Left lobe of liver (tissue), 2 donors: Measurements from ENCODE around the gene SOWAHC. TPM values are rescaled to one million over a fixed set of nuclear protein-coding genes. Genes with fewer than 3 reads are reported as not detected.
"Not testable (repeated sequence)": the region's sequence is repeated elsewhere in the genome, so short reads cannot be mapped to it uniquely, and the experiment has no call there.

Experiments
- ATAC-seq: fragments of 200-7000 bp; cut with Tn5 transposase; one replicate; pipeline ENCODE4 v1.9.1; 2020; ENCODE audit warnings: mild to moderate bottlenecking, moderate library complexity
- DNase-seq: peaks from one replicate; pipeline ENCODE4 v3.0.0-alpha.2; 2020; ENCODE audit warnings: low spot score
- total RNA-seq: library from RNA; stranded (reverse); gene quantifications from one replicate; pipeline ENCODE4 v1.2.1, GENCODE V29; 2021
- donor health status: DM: no; HTN: no; CAD: no; lungs with moderate emphysema.
- donor health status: DM: no; HTN: yes; CAD: no.

The SOWAHC gene
- 21.3 TPM for total RNA-seq

DNA sequence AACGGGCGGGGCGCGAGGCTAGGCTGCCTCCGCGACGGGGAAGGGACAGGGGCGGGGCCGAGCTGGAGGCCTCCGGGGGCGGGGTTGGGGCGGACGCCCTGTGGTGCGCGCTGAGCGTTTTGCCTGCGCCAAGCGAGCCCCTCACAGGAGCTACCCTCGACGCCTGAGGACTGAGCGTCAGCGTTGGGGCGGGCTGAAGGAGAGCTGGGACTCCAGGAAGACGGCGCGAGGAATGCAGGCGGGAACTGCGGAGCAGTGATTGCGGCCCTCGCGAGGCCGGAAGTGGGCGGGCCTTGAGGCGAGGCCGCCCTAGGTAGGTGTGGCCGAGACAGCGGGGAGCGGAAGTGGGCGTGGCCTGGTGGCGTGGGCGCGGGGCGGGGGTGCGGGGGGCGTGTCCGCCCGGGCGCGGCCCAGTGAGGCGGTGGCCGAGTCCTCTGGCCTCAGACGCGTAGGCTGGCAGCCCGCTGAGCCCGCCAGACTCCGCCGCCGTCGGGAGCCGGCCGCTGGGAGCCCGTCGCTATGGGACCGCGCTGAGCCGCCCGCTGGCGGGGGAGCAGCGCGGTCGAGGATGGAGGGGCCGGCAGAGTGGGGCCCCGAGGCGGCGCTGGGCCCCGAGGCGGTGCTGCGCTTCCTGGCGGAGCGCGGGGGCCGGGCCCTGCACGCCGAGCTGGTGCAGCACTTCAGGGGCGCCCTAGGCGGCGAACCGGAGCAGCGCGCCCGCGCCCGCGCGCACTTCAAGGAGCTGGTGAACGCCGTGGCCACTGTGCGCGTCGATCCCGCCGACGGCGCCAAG is at the start of gene SOWAHC, which contains the start of gene SEPTIN10:
Gene SOWAHC (plus strand): TSS at position 443 of the 793 bp plus-strand sequence. CDS start 126 bp downstream, at position 569.
Gene SEPTIN10 (minus strand): TSS at position 45 of the 793 bp plus-strand sequence. CDS start 139 bp downstream, outside the sequence.
- ATAC-seq (peak; percentile 87), DNase-seq (peak; percentile 98)

DNA sequence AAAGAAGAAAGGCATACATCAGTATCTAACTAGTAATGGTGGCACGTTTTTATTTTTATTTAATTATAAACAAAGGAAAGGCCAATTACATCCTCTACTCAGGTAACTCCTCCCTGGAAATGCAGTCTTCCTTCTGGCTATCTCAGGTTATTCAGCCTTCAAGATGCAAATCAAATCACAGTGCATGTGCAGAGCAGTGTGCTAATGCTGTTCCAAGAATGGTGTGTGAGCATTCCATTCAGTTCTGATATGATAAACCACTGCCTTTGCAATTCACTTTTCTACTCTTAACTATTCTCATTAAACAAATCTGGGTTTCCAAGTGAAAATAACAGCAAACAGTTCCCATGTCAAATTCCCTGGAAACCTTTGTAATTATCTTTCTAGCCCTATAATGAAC is 38.8 kb upstream of the SOWAHC start:
- ATAC-seq = no peak
- no peak for DNase-seq

GRCh38 chr2:109577630-109578029 is 36.5 kb upstream of the SOWAHC start:
- ATAC-seq = not testable (repeated sequence)

DNA sequence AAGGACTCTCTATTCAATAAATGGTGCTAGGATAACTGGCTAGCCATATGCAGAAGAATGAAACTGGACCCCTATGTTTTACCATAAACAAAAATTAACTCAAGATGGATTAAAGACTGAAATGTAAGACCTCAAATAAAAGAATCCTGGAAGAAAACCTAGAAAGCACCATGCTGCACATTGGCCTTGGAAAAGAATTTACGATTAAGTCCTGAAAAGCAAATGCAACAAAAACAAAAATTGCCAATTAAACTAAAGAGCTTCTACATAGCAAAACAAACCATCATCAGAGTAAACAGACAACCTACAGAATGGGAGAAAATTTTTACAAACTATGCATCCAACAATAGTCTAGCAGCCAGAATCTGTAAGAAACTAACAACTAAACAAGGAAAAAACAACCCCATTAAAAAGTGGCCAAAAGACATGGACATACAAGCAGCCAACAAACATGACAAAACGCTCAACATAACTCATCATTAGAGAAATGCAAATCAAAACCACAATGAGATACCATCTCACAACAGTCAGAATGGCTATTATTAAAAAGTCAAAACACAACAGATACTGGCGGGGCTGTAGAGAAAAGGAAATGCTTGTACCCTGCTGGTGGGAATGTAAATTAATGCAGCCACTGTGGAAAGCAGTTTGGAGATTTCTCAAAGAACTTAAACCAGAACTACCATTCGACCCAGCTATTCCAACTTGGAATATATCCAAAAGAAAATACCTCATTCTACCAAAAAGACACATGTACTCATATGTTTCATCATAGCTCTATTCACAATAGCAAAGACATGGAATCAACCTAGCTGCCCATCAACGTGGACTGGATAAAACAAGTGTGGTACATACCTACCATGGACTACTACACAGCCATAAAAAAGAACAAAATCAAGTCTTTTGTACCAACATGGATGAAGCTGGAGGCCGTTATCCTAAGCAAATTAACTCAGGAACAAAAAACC is 31.0 kb upstream of the SOWAHC start:
- no peak for ATAC-seq

More at GRCh38 chr2:109577630-109578029, 36.5 kb upstream of the SOWAHC start:
- DNase-seq = not testable (repeated sequence)

GRCh38 chr2:109586687-109587086 is 27.5 kb upstream of the SOWAHC start:
- DNase-seq = no peak
- no peak for ATAC-seq

More for the DNA sequence above, 31.0 kb upstream of the SOWAHC start:
- no peak for DNase-seq

- ATAC-seq = no peak
- no peak for DNase-seq
These were observed 23.0 kb upstream of the SOWAHC start for GRCh38 chr2:109591206-109591605.

- no peak for ATAC-seq
These were observed 21.3 kb upstream of the SOWAHC start for GRCh38 chr2:109592905-109593304.

DNA sequence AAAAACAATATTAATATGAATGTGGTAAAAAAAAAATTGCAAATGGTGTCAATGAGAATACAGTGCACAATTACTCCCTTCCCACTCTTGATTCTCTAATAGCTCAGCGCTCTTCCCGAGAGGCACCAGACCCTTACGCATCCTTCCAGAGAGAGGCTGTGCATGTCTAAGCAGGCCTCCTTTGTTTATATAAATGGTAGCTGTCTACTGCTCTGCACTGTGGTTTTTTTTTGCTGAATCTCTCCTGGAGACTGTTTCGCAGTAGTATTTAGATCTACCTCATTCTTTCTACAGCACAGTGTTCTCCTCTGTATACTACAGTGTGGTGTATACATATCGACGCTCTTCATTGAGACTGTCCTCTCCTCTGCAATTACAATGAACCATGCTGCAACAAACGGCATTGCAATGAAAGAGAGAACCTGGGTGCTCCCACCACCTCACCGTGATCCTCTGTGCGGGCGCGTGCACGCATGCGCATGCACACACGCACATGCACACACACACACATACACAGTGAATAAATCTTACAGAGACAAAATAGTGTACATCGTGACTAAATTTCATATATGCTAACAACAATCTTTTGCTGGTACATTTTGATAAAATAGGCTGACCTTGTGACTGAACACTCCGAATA is 19.8 kb upstream of the SOWAHC start:
- ATAC-seq = no peak
- no peak for DNase-seq

More at GRCh38 chr2:109592905-109593304, 21.3 kb upstream of the SOWAHC start:
- no peak for DNase-seq

GRCh38 chr2:109595644-109596043 is 18.5 kb upstream of the SOWAHC start:
- no peak for DNase-seq
- ATAC-seq = no peak

GRCh38 chr2:109597283-109597682 is 16.9 kb upstream of the SOWAHC start:
- no peak for ATAC-seq
- DNase-seq = no peak

DNA sequence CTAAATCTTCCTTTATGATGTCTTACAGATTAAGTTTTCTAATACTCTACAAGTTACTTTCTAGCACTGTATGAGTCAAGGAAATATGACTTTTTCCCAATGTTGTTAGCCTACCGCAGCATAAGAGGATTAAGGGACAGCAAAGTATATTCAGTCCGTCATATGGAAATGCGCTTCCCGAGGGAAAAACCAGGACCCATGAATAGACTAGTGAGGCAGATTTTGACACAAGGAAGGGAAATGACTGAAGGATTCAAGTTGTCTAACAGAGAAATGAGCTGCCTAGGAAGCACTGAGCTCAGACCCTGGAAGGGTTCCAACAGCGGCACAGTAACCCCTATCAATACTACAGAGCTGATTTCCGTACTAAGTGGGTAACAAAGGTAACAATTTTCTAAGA is 12.4 kb upstream of the SOWAHC start:
- DNase-seq (no peak), ATAC-seq (no peak)

DNA sequence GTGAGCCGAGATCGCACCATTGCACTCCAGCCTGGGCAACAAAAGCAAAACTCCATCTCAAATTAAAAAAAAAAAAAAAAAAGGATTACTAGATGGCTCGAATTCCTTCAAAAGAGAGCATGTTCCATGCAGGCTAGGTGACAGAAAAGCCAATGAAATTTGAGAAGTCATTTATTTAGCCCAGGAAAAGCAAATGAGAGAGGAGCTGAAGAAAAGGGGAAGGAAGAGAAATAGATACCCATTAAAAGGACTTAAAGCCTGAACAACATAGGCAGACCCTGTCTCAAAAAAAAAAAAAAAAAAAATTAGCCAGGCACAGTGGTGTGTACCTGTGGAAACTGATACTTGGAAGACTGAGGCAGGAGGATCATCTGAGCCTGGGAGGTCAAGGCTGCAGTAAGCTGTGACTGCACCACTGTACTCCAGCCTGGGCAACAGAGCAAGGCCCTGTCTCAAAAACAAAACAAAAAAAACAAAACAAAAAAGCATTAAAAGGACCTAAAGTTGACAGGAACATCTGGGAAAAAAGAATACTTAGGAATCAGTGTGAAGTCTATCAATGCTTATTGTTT is 11.5 kb upstream of the SOWAHC start:
- ATAC-seq (no peak), DNase-seq (no peak)

GRCh38 chr2:109604597-109604996 is 9.6 kb upstream of the SOWAHC start:
- ATAC-seq = peak; percentile 48
- no peak for DNase-seq

GRCh38 chr2:109607766-109608165 is 6.4 kb upstream of the SOWAHC start:
- no peak for DNase-seq
- no peak for ATAC-seq

GRCh38 chr2:109609352-109610024 is 4.7 kb upstream of the SOWAHC start:
- DNase-seq (no peak), ATAC-seq (no peak)

DNA sequence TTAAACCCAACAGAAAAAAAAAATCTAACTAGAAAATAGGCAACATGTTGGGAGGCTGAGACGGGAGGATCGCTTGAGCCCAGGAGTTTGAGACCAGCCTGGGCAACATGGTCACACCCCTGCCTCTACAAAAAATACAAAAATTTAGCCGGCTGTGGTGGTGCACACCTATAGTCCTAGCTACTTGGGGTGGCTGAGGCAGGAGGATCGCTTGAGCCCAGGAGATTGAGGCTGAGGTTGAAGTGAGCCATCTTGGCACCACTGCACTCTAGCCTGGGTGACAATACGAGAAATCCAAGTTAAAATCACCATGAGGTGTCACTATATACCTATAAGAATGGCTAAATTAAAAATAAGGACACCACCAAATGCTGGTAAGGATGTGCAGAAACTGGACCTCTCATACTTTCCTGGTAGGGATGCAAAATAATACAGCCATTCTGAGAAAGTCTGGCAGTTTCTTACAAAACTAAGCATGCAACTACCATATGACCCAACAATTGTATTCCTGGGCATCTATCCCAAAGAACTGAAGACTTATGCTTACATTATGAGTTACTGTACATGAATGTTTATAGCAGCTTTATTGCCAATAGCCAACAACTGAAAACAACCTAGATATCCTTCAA is 2.6 kb upstream of the SOWAHC start:
- ATAC-seq (no peak), DNase-seq (no peak)

GRCh38 chr2:109613081-109613921 is 863 bp upstream of the SOWAHC start:
- ATAC-seq = peak; percentile 52
- no peak for DNase-seq
